Gastrocnemius medialis (tissue), 4 donors: Measurements from ENCODE around the gene APOD.
"Not testable (repeated sequence)": the region's sequence is repeated elsewhere in the genome, so short reads cannot be mapped to it uniquely, and the experiment has no call there.

Experiments used
- POLR2A ChIP-seq, 2 donors: fragments of 450-650 bp; IDR thresholded peaks; one replicate each; pipeline ENCODE4 v1.6.1; 2017; ENCODE audit warnings: antibody characterized with exemption in 2 of 2, mild to moderate bottlenecking in 2 of 2, moderate library complexity in 2 of 2
- TF ChIP-seq, protein P1 (sequence below), 5 experiments: fragments of 450-650 bp in 3 of 5; fragments of 200-600 bp in 2 of 5; sonication (generic) in 2 of 5; IDR thresholded peaks in 4 of 5; conservative IDR thresholded peaks in 1 of 5; 1 replicate in 4 of 5; 2 replicates in 1 of 5; pipeline ENCODE4 v1.5.1; 2016 to 2019; ENCODE audit warnings: antibody characterized with exemption in 5 of 5, mild to moderate bottlenecking in 3 of 5, moderate library complexity in 3 of 5

DNA sequence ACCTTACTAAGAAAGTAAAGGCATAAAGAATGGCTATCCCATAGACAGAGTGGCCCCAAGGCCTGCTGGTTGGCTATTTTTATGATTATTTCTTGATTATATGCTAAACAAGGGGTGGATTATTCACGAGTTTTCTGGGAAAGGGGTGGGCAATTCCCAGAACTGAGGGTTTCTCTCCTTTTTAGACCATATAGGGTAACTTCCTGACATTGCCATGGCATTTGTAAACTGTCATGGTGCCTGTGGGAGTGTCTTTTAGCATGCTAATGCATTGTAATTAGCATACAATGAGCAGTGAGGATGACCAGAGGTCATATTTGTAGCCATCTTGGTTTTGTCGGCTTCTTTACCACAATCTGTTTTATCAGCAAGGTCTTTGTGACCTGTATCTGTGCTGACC is 18.0 kb upstream of the APOD start:
- TF ChIP-seq, protein P1, sequence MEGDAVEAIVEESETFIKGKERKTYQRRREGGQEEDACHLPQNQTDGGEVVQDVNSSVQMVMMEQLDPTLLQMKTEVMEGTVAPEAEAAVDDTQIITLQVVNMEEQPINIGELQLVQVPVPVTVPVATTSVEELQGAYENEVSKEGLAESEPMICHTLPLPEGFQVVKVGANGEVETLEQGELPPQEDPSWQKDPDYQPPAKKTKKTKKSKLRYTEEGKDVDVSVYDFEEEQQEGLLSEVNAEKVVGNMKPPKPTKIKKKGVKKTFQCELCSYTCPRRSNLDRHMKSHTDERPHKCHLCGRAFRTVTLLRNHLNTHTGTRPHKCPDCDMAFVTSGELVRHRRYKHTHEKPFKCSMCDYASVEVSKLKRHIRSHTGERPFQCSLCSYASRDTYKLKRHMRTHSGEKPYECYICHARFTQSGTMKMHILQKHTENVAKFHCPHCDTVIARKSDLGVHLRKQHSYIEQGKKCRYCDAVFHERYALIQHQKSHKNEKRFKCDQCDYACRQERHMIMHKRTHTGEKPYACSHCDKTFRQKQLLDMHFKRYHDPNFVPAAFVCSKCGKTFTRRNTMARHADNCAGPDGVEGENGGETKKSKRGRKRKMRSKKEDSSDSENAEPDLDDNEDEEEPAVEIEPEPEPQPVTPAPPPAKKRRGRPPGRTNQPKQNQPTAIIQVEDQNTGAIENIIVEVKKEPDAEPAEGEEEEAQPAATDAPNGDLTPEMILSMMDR (IDR thresholded peaks at IDR 0.05 in 4 of 5, conservative IDR thresholded peaks at IDR 0.05 in 1 of 5) = not testable (repeated sequence)
- not testable (repeated sequence) for TF ChIP-seq POLR2A (IDR thresholded peaks at IDR 0.05)
